GM23248 (cell line): Measurements from ENCODE around the gene IL21R.

Source experiments
- EZH2 ChIP-seq: fragments of 200-600 bp; sonication (generic); IDR thresholded peaks from 2 replicates; pipeline ENCODE4 v1.6.1; 2018; ENCODE audit warnings: antibody characterized with exemption, mild to moderate bottlenecking; ENCODE audit not compliant: insufficient read depth, poor library complexity, severe bottlenecking
- EZH2phosphoT487 ChIP-seq: fragments of 200-600 bp; sonication (generic); IDR thresholded peaks from 2 replicates; pipeline ENCODE4 v1.6.1; 2018; ENCODE audit warnings: antibody characterized with exemption, moderate library complexity, mild to moderate bottlenecking, low read depth; ENCODE audit not compliant: insufficient read depth

DNA sequence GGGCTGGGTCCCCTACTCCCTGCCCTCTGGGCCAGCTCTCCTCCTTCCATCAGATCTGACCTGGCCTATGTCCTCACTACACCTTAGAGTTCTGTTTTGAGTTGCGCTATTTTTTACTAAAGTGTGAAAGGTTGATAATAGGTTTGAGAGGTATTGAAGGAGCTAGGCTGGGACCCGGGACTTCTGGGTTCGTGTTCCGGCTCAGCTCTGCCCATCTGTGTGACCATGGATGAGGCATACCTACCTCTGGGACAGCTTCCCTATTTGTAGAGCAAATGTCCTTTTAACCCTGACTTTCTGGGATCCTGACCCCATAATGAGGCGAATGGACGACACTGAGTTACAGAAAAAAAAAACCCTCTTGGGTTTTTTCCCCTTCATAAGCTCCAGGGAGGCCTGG, 36.0 kb downstream of the IL21R start:
- TF ChIP-seq EZH2 (no peak), EZH2phosphoT487 (no peak)
